ENCODE data around the gene GSK3B.

GRCh38 chr3:119786409-119786808 is 307.8 kb downstream of the GSK3B start:
- TF ChIP-seq CTCF (IDR thresholded peaks at IDR 0.05): no peak
- no peak for TF ChIP-seq POLR2A (IDR thresholded peaks at IDR 0.05)
